ENCODE measurements around the gene IZUMO4.

Gene IZUMO4

GRCh38 chr19:2096480-2097202 lies at the start of gene IZUMO4:
Gene IZUMO4 (plus strand): TSS chr19:2096915. CDS start chr19:2096946, 31 bp downstream.
- peak; percentile 100 for DNase-seq (ENCODE audit: low read depth in 2 of 2, low spot score in 1 of 2)

GRCh38 chr19:2047076-2047448 lies 49.7 kb upstream of the IZUMO4 start:
- DNase-seq (ENCODE audit: low read depth in 2 of 2, low spot score in 1 of 2): no peak

- DNase-seq (ENCODE audit: low read depth in 2 of 2, low spot score in 1 of 2): no peak
Observed at GRCh38 chr19:2047449-2048103, 49.1 kb upstream of the IZUMO4 start.

- DNase-seq (ENCODE audit: low read depth in 2 of 2, low spot score in 1 of 2): no peak
Observed at GRCh38 chr19:2048104-2048958, 48.4 kb upstream of the IZUMO4 start.

- no peak for DNase-seq (ENCODE audit: low read depth in 2 of 2, low spot score in 1 of 2)
Observed at GRCh38 chr19:2048959-2049740, 47.6 kb upstream of the IZUMO4 start.

GRCh38 chr19:2049741-2050348 lies 46.9 kb upstream of the IZUMO4 start:
- peak in 1 of 2 donors; percentile 46 for DNase-seq (ENCODE audit: low read depth in 2 of 2, low spot score in 1 of 2)

- DNase-seq (ENCODE audit: low read depth in 2 of 2, low spot score in 1 of 2): no peak
Observed at GRCh38 chr19:2050349-2050990, 46.2 kb upstream of the IZUMO4 start.

- DNase-seq (ENCODE audit: low read depth in 2 of 2, low spot score in 1 of 2): peak; percentile 94
Observed at GRCh38 chr19:2050991-2051772, 45.5 kb upstream of the IZUMO4 start, which contains the start of gene MKNK2. Gene MKNK2 (minus strand): TSS chr19:2051244. CDS start chr19:2050851, 393 bp downstream.

GRCh38 chr19:2051773-2052704 lies 44.7 kb upstream of the IZUMO4 start:
- no peak for DNase-seq (ENCODE audit: low read depth in 2 of 2, low spot score in 1 of 2)

- no peak for DNase-seq (ENCODE audit: low read depth in 2 of 2, low spot score in 1 of 2)
Observed at GRCh38 chr19:2053601-2054389, 42.9 kb upstream of the IZUMO4 start.

GRCh38 chr19:2054763-2055162 lies 42.0 kb upstream of the IZUMO4 start:
- no peak for DNase-seq (ENCODE audit: low read depth in 2 of 2, low spot score in 1 of 2)

- DNase-seq (ENCODE audit: low read depth in 2 of 2, low spot score in 1 of 2): no peak
Observed at GRCh38 chr19:2055931-2056836, 40.5 kb upstream of the IZUMO4 start.

GRCh38 chr19:2056837-2057192 lies 39.9 kb upstream of the IZUMO4 start:
- no peak for DNase-seq (ENCODE audit: low read depth in 2 of 2, low spot score in 1 of 2)

GRCh38 chr19:2057484-2058469 lies 38.9 kb upstream of the IZUMO4 start:
- DNase-seq (ENCODE audit: low read depth in 2 of 2, low spot score in 1 of 2): no peak
